ENCODE results near the gene DTX3L.

- TF ChIP-seq CTCF (conservative IDR thresholded peaks at IDR 0.05; ENCODE audit: low read depth, low read length) (no peak), EZH2 (IDR thresholded peaks at IDR 0.05; ENCODE audit: low read length, unreplicated experiment) (no peak), EZH2phosphoT487 (IDR thresholded peaks at IDR 0.05; ENCODE audit: borderline replicate concordance, low read length) (no peak)
These were observed 27.5 kb upstream of the DTX3L start for GRCh38 chr3:122536632-122537001.

All from PC-3 (cell line).